ENCODE data around the gene POU6F2.

POU6F2 gene

DNA sequence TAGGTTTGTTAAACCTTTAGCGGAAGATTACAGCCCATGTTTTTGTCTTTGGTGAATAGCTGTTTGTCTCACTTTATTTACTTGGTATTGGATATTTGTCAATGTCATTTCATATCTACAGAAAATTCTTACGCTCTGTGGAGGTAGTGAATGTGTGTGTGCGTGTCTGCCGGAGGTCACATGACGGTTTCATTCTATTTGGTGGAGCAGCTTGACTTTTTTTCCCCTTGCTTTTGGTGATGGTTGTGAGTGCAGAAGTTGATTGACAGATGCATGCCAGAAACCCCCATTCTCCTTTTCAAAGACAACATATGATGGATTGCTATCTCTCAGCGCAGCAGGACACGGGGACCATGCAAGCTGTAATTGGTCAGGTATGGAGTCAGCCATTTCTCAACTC, at the start of gene POU6F2:
TSS of gene POU6F2 (plus strand) at position 225 of the 400 bp plus-strand sequence. CDS start at position 270, 45 bp downstream.
- H3K9me3 ChIP-seq (ENCODE audit: severe bottlenecking), result no peaks in the 10 kb centered on the region
- H3K27me3 ChIP-seq (ENCODE audit: insufficient read depth, poor library complexity, severe bottlenecking), result peaks cover 45% of the 10 kb centered on the region
- DNase-seq (ENCODE audit: low spot score) (no peak), ATAC-seq (ENCODE audit: low read depth) (no peak)
- no peak within 1 kb of the TSS for H3K27ac ChIP-seq (ENCODE audit: poor library complexity, severe bottlenecking)
- H3K4me3 ChIP-seq (ENCODE audit: severe bottlenecking), result no peak within 1 kb of the TSS
- TF ChIP-seq, protein P1, sequence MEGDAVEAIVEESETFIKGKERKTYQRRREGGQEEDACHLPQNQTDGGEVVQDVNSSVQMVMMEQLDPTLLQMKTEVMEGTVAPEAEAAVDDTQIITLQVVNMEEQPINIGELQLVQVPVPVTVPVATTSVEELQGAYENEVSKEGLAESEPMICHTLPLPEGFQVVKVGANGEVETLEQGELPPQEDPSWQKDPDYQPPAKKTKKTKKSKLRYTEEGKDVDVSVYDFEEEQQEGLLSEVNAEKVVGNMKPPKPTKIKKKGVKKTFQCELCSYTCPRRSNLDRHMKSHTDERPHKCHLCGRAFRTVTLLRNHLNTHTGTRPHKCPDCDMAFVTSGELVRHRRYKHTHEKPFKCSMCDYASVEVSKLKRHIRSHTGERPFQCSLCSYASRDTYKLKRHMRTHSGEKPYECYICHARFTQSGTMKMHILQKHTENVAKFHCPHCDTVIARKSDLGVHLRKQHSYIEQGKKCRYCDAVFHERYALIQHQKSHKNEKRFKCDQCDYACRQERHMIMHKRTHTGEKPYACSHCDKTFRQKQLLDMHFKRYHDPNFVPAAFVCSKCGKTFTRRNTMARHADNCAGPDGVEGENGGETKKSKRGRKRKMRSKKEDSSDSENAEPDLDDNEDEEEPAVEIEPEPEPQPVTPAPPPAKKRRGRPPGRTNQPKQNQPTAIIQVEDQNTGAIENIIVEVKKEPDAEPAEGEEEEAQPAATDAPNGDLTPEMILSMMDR (IDR thresholded peaks at IDR 0.05; ENCODE audit: poor library complexity, severe bottlenecking), result no peak
- no peaks in the 10 kb centered on the region for H3K4me1 ChIP-seq (ENCODE audit: insufficient read depth, poor library complexity, severe bottlenecking)
- H3K36me3 ChIP-seq (ENCODE audit: low read depth), result no peaks in the 10 kb centered on the region

DNA sequence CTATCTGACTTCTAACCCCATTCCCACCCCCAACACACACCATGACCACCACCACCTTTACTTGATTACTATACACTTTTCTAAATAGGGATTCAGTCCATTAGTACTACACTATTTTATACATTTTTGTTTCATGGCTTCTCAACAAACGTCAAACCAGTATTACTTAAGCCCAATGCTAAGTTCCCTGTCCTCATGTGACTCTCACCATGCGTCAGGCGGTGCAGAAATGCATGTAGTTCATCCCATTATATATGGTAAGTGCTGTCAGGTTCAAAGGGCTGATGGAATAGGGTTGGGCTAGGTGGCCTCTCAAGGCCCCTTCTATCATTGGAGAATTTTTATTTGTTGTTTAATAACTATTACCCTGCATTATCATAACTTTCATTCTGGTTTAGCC, 49.2 kb upstream of the POU6F2 start:
- no peak overlapping the region for H3K27ac ChIP-seq (ENCODE audit: poor library complexity, severe bottlenecking)
- H3K9me3 ChIP-seq (ENCODE audit: severe bottlenecking), result no peaks in the 10 kb centered on the region
- no peaks in the 10 kb centered on the region for H3K4me1 ChIP-seq (ENCODE audit: insufficient read depth, poor library complexity, severe bottlenecking)
- ATAC-seq (ENCODE audit: low read depth) (no peak), DNase-seq (ENCODE audit: low spot score) (no peak)
- TF ChIP-seq, protein P1 (IDR thresholded peaks at IDR 0.05; ENCODE audit: poor library complexity, severe bottlenecking), result no peak
- no peak overlapping the region for H3K4me3 ChIP-seq (ENCODE audit: severe bottlenecking)
- H3K36me3 ChIP-seq (ENCODE audit: low read depth), result no peaks in the 10 kb centered on the region
- no peaks in the 10 kb centered on the region for H3K27me3 ChIP-seq (ENCODE audit: insufficient read depth, poor library complexity, severe bottlenecking)

DNA sequence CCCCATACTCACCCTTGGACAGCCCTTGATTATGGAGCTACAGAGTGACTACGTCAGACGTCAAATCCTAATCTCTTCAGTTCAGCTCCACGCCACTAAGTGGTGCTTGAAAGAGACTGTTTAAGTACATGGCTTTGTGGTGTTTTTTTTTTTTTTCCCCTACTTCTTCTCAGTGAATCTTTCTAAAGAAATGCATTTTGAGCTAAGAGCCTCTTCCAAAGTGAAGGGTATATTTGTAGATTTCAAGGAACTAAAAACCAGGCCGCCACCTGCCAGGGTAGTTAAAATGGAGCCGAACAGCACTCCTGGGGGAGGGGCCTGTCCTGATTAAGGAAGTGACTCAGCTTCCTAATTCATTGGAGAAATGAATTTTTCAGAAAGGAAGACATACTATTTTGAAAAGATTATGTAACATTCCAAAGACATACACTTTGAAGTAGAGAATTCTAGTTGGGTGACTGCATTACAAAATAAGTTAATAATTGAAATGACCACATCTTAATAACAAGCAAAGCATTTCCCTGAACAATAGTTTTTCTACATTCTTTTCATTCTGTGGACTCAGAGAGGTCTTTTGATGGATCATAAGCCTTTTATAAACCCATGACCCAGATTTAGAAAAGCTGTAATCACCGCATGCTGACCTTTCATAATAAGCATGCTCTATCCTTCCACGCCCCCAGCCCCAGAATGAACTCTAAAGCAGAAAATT, 48.1 kb upstream of the POU6F2 start:
- H3K36me3 ChIP-seq (ENCODE audit: low read depth), result no peaks in the 10 kb centered on the region
- H3K27ac ChIP-seq (ENCODE audit: poor library complexity, severe bottlenecking), result no peak overlapping the region
- H3K27me3 ChIP-seq (ENCODE audit: insufficient read depth, poor library complexity, severe bottlenecking), result no peaks in the 10 kb centered on the region
- H3K9me3 ChIP-seq (ENCODE audit: severe bottlenecking), result no peaks in the 10 kb centered on the region
- H3K4me1 ChIP-seq (ENCODE audit: insufficient read depth, poor library complexity, severe bottlenecking), result no peaks in the 10 kb centered on the region
- H3K4me3 ChIP-seq (ENCODE audit: severe bottlenecking), result no peak overlapping the region
- DNase-seq (ENCODE audit: low spot score), result no peak
- no peak for ATAC-seq (ENCODE audit: low read depth)
- TF ChIP-seq, protein P1 (IDR thresholded peaks at IDR 0.05; ENCODE audit: poor library complexity, severe bottlenecking), result no peak

DNA sequence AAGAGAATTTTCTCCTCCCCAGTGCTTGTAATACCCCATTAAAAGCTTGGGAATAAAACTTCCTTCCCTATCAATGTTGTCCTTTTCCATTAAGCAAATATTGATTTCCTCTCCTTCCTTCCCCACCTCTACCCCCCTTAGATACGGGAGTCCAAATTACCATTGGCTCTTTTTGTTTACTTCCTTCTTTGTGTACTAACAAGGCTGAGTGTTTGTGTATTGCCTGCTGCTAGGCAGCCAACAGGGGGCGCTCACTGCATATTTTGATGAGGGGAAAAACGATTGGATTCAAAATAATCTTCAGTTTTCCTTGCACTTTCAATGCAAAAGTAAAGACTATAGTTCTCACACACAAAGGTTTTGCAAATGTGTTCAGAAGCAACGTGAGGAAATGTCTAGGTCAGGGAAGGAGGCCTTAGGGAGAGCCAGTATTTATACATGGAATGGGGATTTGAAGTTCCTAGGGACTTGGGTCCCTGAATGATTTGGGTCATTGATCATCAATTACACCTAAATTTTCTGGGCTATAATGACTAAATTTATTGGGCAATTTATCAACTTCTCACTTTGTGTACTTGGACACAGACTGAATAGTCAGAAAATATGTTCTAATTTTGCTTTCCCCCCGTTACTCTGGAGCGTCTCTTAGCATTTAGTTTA, 45.1 kb upstream of the POU6F2 start:
- Histone ChIP-seq H3K9me3 (ENCODE audit: severe bottlenecking) (no peaks in the 10 kb centered on the region), H3K4me3 (ENCODE audit: severe bottlenecking) (no peak overlapping the region), H3K36me3 (ENCODE audit: low read depth) (no peaks in the 10 kb centered on the region), H3K27me3 (ENCODE audit: insufficient read depth, poor library complexity, severe bottlenecking) (no peaks in the 10 kb centered on the region), H3K4me1 (ENCODE audit: insufficient read depth, poor library complexity, severe bottlenecking) (no peaks in the 10 kb centered on the region), H3K27ac (ENCODE audit: poor library complexity, severe bottlenecking) (no peak overlapping the region)
- ATAC-seq (ENCODE audit: low read depth) (peak; percentile 38; the same call in 1 of the 3 replicates), DNase-seq (ENCODE audit: low spot score) (no peak)
- TF ChIP-seq, protein P1 (IDR thresholded peaks at IDR 0.05; ENCODE audit: poor library complexity, severe bottlenecking), result peak; percentile 91

- Histone ChIP-seq H3K4me3 (ENCODE audit: severe bottlenecking) (no peak overlapping the region), H3K27ac (ENCODE audit: poor library complexity, severe bottlenecking) (no peak overlapping the region), H3K27me3 (ENCODE audit: insufficient read depth, poor library complexity, severe bottlenecking) (no peaks in the 10 kb centered on the region), H3K9me3 (ENCODE audit: severe bottlenecking) (no peaks in the 10 kb centered on the region), H3K4me1 (ENCODE audit: insufficient read depth, poor library complexity, severe bottlenecking) (no peaks in the 10 kb centered on the region), H3K36me3 (ENCODE audit: low read depth) (no peaks in the 10 kb centered on the region)
- ATAC-seq (ENCODE audit: low read depth), result no peak
- no peak for DNase-seq (ENCODE audit: low spot score)
- TF ChIP-seq, protein P1 (IDR thresholded peaks at IDR 0.05; ENCODE audit: poor library complexity, severe bottlenecking), result no peak
These were observed 43.7 kb upstream of the POU6F2 start for GRCh38 chr7:38934051-38934450.

All from RWPE2 (cell line).